HG03045 (cell line): ENCODE data around the gene ZNF205.
"Not testable (repeated sequence)": the region's sequence is repeated elsewhere in the genome, so short reads cannot be mapped to it uniquely, and the experiment has no call there.

ENCODE experiments used
- ATAC-seq: cut with Tn5 transposase; IDR thresholded peaks from one replicate; pipeline ENCODE4 v1.9.1; 2021; ENCODE audit warnings: mild to moderate bottlenecking, moderate library complexity; ENCODE audit not compliant: unreplicated experiment

ZNF205 gene

DNA sequence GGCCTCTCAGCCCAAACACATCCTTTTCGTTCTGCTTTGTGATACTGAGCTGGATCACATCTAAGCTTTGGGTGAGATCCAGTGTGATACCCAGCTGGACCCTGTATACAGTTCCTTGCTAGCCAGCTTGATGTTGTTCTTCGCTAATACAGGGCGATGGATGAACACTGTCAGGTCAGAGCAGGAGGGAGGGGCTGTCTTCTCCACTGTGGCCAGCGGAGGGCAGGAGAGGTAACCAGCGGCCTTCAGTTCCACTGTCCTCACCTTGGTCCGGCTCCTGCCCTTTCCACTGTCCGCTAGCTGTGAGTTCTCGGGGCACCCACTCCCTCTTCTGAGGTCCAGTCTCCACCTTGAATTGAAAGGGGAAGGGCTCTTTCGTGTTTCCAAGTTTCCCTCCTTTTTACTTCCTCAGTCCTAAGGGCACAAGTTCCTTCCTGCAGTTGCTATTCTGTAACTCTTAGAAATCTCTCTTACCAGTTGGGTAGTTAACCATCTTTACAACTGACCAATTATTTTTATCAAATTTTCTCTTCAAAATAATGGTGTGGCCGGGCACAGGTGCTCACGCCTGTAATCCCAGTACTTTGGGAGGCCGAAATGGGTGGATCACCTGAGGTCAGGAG lies 19.5 kb downstream of the ZNF205 start:
- no peak for ATAC-seq

DNA sequence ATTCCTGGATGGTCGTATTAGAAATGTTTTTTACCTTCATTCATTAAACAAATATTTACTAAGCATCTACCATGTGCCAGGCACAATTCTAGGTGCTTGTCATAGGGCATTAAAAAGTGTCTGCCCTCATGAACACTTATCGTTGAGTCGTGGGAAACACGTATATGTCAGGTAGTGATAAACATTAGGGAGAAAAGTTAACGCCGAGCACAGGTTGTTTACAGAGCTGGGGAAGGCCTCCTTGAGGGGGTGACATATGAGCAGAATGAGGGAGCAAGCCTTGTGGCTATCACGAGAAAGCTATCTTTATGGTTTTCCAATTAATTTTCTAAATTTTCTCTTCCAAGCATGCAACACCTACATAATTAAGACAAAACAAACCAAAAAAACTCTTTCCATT lies 21.5 kb downstream of the ZNF205 start:
- ATAC-seq = no peak

DNA sequence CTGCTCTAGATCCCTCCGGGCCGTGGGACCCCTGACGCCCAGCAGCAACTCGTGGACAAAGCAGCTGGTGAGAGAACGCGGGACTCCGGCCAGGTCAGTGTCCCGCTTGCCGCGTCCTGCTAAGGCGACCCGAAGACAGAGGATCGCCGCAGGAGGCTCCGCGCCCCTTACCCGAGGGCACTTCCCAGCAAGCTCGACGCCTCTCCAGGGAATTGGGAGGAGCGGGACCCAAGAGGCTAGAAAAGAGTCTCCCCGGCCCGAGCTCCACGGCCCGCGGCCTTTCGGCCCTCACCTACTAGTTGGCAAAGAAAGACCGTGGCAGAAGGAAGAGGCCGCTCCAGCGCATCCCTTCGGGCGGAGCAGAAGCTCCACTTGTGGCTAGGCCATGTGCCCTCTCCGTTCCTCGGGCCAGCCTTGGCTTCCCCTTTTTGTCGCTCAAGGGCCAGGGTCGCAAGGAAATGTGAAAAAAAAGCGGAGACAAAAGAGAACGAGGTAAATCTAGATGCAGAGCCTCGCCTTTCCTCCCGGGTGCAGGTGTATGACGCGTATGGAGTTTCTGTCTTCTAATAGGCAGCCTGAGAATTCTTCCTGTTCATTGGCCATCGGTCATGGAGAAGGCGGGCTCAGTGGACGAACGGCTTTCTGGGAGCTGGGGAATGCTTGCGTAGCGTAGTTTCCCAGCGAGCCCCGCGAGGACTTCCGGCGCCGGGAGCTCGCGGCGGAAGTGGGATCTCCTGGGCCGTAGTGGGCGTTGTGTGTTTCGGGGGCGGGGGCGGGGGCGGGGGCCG lies 22.1 kb downstream of the ZNF205 start, which contains the start of gene ZNF213:
TSS of gene ZNF213 (plus strand) at position 692 of the 788 bp plus-strand sequence. CDS start 2,252 bp downstream, outside the sequence.
- ATAC-seq = peak; percentile 89

DNA sequence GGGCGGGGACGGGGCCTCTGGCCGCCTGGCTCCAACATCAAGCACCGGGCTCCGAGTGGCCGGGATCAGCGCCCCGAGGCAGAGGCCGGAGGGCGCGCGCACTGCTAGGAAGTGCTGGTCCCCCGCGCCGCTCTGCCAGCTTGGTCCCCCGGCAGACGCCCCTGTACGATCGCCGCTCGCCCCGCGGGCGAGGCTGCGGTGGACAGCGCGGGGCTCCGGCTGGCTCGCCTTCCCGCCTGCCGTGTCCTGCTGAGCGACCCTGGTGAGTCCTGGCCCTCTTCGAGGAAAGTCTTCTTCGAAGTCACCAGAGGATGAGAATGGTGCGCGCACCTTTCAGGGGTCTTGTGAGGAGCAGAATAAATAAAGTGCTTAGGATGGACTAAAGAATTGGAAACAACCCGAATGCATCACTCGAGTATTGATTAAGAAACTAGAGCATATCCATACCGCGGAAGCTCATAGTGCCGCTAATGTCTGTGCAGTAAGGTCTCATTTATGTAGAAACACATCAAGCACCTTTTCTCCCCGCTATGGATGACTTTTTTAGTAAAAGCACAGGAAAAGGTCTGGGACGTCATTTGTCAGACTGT lies 22.8 kb downstream of the ZNF205 start:
- no peak for ATAC-seq

DNA sequence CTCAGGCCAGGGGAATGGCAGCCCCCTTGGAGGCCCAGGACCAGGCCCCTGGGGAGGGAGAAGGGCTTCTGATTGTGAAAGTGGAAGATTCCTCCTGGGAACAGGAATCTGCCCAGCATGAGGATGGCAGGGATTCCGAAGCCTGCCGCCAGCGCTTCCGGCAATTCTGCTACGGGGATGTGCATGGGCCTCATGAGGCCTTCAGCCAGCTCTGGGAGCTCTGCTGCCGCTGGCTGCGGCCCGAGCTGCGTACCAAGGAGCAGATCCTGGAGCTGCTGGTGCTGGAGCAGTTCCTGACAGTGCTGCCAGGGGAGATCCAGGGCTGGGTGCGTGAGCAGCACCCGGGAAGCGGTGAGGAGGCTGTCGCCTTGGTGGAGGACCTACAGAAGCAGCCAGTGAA lies 24.9 kb downstream of the ZNF205 start:
- ATAC-seq = no peak

DNA sequence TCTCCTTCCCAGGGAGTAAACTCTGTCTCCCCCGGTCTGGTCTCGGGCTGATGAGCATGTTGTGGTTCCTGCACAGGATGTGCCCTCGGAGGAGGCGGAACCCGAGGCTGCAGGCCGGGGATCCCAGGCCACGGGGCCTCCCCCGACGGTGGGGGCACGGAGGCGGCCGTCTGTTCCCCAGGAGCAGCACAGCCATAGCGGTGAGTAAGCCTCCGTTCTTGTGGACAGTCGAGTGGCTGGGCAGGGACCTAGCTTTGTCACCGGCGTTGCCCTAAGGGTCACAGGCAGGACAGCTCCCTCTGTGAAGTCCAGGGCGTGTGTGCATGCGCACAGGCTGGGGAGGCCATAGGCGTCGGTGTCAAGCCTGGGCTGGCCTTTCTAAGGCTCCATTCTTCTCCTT lies 26.0 kb downstream of the ZNF205 start:
- no peak for ATAC-seq

DNA sequence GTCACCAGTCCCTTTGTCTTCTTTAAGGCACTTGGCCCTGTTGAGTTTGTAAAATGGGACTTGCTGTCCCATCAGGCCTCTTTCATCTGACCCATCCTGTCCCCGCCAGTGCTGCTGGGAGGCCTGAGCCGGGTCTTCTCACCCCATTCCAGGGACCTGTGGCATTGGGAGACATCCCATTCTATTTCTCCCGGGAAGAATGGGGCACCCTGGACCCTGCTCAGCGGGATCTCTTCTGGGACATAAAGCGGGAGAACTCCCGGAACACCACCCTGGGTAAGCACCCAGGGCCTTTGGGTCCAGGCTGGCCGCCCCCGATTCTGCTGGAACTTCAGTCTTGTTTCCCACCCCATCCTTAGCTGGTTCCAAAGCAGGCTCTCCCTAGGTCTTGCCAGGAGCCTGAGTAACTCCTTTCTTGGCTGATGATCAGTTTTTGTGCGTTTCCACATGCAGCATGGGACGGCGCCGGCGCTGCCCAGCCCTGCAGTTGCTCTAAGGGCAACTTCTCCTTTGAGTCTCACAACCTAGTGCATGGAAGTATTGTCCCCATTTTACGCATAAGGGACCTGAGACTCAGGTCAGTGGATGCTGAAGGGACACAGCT lies 26.5 kb downstream of the ZNF205 start:
- ATAC-seq = no peak

DNA sequence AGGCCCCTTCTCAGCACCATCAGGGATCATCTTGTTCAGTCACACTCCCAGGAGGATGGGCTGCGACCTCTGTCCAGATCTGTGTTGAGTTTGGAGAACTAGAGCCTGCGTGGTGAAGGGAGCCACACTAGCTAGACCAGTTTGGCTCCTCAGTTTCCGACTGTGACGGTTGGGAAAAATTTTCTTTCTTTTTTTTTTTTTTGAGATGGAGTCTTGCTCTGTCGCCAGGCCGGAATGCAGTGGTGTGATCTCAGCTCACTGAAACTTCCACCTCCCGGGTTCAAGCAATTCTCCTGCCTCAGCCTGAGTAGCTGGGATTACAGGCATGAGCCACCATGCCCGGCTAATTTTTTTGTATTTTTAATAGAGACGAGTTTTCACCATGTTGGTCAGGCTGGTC lies 27.2 kb downstream of the ZNF205 start:
- not testable (repeated sequence) for ATAC-seq

DNA sequence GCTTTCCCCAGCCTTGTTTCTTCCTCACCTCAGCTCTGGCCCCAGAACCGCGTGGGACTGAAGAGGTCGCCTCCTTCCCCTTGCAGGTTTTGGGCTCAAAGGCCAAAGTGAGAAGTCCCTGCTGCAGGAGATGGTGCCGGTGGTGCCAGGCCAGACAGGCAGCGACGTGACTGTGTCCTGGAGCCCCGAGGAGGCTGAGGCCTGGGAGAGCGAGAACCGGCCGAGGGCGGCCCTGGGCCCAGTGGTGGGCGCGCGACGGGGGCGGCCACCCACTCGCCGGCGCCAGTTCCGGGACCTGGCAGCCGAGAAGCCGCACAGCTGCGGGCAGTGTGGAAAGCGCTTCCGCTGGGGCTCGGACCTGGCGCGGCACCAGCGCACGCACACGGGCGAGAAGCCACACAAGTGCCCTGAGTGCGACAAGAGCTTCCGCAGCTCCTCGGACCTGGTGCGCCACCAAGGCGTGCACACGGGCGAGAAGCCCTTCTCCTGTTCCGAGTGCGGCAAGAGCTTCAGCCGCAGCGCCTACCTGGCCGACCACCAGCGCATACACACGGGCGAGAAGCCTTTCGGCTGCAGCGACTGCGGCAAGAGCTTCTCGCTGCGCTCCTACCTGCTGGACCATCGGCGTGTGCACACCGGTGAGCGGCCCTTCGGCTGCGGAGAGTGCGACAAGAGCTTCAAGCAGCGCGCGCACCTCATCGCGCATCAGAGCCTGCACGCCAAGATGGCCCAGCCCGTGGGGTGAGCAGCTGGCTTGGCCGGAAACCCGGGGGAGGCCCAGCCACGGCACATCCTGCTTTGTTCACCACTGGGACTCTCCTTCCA lies 28.4 kb downstream of the ZNF205 start:
- ATAC-seq = no peak

DNA sequence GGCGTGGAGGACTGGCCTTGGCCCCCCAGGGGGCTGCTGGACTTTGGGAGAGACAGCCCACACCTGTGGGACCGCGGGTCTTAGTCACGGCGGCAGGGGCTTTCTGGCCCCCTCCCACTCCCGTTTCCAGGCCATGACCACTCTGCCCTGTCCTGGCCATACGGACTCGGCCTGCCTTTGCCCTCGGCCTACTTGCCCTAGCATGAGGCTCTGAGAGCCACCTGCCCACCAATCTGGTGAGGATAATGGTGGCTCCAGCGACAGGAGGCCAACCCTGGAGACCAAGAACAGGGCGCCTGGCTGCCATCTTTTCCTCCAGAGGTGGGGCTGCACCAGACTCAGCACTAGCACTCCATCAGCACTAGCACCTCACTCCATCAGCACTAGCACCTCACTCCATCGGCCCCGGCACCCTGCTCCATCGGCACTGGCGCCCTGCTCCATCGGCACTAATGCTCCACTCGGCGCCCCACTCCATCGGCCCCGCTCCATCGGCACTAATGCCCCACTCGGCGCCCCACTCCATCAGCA lies 29.5 kb downstream of the ZNF205 start:
- ATAC-seq = no peak

DNA sequence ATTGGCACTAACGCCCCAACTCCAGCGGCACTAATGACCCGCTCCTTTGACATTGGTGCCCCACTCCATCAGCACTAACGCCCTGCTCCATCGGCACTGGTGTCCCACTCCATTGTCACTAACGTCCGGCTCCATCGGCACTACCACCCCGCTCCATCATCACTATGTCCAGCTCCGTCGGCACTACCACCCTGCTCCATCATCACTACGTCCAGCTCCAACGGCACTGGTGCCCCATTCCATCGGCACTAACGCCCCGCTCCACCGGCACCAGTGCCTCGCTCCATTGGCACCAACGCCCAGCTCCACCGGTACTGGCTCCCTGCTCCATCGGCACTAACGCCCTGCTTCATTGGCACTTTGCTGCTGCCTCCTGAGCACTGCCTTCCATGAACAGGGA lies 29.9 kb downstream of the ZNF205 start:
- ATAC-seq = no peak

DNA sequence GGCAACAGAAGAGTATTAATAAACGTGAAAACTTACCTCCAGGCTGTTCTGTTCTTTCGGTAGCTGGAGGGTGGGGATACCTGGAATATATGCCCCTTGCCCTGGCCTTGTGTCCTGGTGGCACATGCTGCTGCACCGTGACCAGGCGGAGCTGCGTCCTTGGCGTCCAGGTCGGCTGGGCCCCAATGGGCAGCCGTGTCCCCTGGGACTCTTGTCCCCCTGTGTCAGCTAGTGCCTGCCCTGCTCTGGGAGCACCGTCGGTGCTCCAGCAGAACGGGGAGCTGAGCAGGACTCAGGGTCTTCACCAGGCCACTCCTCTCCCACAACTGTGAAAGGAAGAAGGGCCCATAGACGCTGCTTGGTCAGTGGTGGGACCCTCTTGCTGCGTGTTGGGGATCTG lies 30.4 kb downstream of the ZNF205 start:
- ATAC-seq = no peak

DNA sequence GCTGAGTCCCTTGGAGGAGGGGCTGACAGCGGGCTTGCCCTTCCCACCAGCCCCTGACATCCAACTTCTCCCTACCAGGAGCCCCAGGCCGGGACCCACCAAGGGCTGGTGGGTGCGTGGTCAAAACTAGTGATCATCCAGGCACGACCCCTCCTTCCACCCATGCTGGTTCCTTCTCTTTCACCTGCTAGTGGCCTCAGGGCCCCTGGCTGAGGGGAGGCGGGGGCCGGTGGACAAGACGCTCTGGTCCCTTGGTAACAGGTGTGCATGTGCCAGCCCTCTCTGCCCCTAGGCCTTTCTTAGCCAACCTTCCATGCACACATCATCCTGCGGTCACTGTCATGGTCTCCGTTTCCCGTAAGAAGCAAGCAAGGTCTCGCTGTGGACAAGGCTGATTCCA lies 30.8 kb downstream of the ZNF205 start:
- ATAC-seq = no peak

DNA sequence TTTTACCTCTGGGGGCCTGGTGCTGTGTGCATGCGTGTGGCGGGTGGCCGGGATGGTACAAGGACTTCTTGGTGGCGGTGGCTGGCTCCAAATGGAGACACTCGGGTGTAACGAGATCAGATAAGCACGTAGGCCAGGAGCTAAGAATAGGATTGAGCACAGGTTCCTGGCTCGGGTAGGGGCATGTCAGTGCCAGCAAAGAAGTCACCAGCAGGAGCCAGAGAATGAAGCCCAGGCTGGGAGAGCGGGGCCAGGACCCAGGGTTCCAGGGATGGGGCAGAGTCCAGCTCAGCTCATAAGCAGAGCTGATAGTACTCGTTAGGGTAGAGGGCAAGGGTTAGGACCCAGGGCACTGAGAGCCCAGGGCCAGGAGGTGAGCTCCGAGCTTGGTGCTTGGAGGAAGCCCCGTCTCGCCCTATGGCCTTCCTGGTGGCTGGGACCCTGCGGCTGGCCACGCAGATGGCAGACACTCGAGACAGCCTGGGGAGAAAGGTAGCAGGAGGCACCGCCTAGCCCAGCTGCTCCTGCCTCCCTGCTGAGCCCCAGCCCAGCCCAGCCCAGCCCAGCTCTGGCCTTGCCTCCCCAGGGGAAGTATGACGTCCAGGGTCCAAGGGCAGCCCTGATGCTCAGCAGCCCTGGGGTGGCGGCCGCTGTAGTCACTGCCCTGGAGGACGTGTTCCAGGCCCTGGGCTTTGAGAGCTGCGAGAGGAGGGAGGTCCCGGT lies 31.4 kb downstream of the ZNF205 start:
- no peak for ATAC-seq

DNA sequence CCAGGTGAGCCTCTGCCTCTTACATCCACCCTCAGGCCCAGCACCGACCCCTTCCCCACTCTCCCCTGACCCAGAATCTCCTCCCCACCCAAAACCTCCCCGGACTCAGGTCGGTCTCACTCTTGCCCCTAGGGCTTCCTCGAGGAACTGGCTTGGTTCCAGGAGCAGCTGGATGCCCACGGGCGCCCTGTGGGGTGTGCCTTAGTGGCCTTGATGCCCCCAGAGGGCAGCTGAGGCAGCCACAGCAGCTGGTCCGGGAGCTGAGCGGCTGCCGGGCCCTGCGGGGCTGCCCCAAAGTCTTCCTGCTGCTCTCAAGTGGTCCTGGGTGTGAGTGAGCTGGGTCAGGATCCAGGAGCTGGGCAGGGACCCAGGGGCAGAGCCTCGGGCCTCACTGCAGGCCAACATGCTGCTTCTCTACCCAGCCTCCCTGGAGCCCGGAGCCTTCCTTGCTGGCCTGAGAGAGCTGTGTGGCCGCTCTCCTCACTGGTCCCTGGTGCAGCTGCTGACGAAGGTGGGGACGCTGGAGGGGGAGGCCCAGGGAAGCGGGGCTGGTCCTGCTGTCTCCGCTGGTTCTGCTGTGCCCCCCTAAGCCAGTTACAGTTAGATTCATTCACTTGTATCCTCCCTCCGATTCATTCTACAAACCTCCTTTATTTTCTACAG lies 32.1 kb downstream of the ZNF205 start:
- no peak for ATAC-seq

DNA sequence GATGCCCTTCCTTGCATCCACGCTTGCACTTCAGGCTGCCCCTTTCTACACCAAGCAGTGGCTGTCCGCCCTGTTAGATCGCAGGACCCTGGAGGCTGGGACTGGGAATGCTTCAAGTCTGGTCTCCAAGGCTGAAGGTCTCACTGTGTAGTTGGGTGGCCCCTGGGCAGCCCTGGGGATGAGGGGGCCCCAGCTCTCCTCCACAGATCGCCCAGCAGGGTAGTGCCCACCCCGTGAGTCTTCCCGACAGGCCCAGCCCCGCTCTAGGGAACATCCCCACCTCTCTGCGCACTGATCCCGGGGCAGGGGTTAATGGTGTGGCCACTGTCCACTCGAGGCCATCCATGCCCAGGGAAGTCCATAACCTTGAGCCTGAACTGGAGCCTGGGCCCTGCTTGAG lies 32.8 kb downstream of the ZNF205 start:
- no peak for ATAC-seq

DNA sequence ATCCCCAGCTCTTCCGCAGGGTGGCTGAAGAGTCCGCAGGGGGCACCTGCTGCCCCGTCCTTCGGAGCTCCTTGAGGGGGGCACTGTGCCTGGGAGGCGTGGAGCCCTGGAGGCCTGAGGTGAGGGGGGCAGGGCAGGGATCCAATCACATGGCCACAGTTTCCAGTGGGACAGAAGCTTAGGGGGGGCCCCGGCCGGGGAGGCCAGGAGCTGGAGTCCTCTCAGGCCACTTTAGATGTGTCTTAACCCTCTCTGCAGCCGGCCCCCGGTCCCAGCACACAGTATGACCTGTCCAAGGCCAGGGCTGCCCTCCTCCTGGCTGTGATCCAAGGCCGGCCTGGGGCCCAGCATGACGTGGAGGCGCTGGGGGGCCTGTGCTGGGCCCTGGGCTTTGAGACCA lies 33.3 kb downstream of the ZNF205 start:
- ATAC-seq = no peak

DNA sequence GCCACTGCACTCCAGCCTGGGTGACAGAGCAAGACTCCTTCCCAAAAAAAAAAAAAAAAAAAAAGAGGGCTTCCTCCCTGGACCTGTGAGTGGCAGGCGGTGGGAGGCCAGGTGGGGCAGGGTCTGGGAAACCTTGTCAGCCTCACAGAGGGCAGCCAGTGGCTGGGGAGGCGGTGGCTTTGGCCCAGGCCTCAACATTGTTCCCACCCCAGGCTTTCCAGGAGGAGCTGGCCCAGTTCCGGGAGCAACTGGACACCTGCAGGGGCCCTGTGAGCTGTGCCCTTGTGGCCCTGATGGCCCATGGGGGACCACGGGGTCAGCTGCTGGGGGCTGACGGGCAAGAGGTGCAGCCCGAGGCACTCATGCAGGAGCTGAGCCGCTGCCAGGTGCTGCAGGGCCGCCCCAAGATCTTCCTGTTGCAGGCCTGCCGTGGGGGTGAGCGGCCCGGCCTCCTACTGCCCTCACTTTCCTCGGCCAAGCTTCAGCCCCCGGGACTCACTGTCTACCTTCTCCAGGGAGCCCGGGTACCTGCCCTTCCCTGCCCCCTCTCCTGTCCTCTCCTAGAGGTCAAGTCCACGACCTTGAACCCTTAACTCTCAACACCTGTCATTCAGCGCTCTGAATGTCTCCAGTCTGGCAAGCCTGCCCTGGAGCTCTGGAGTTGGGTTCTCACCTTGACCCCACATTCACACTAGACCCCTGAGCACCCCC lies 34.8 kb downstream of the ZNF205 start:
- ATAC-seq = no peak

DNA sequence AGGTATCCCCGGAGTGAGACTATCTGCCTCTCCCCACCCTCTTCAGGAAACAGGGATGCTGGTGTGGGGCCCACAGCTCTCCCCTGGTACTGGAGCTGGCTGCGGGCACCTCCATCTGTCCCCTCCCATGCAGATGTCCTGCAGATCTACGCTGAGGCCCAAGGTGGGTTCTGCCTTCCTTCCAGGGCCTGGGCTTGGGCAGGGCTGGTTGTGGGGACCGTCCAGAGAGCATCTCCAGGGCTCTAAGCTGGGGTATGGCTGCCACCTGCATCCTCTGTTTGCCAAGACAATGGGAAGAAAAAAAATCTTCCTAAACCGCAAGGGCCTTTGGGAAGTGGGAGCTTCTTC lies 35.3 kb downstream of the ZNF205 start:
- ATAC-seq = no peak
